ENCODE results near the gene BTBD17.

BTBD17 gene

GRCh38 chr17:74334393-74335039, 27.2 kb downstream of the BTBD17 start:
- TF ChIP-seq CTCF (IDR thresholded peaks at IDR 0.05; ENCODE audit: low read depth, low read length): no peak
- H3K4me3 ChIP-seq (ENCODE audit: low read depth, low read length): no peak overlapping the region

GRCh38 chr17:74332763-74333283, 28.8 kb downstream of the BTBD17 start:
- TF ChIP-seq CTCF (IDR thresholded peaks at IDR 0.05; ENCODE audit: low read depth, low read length): no peak
- no peak overlapping the region for H3K4me3 ChIP-seq (ENCODE audit: low read depth, low read length)

- TF ChIP-seq CTCF (IDR thresholded peaks at IDR 0.05; ENCODE audit: low read depth, low read length): no peak
- H3K4me3 ChIP-seq (ENCODE audit: low read depth, low read length): no peak overlapping the region
Observed at GRCh38 chr17:74332017-74332650, 29.5 kb downstream of the BTBD17 start.

- no peak for TF ChIP-seq CTCF (IDR thresholded peaks at IDR 0.05; ENCODE audit: low read depth, low read length)
- no peak overlapping the region for H3K4me3 ChIP-seq (ENCODE audit: low read depth, low read length)
Observed at GRCh38 chr17:74330446-74330845, 31.2 kb downstream of the BTBD17 start.

- no peak overlapping the region for H3K4me3 ChIP-seq (ENCODE audit: low read depth, low read length)
- no peak for TF ChIP-seq CTCF (IDR thresholded peaks at IDR 0.05; ENCODE audit: low read depth, low read length)
Observed at GRCh38 chr17:74329378-74329777, 32.3 kb downstream of the BTBD17 start.

- H3K4me3 ChIP-seq (ENCODE audit: low read depth, low read length): no peak overlapping the region
- no peak for TF ChIP-seq CTCF (IDR thresholded peaks at IDR 0.05; ENCODE audit: low read depth, low read length)
Observed at GRCh38 chr17:74328487-74328886, 33.2 kb downstream of the BTBD17 start.

GRCh38 chr17:74326506-74326905, 35.2 kb downstream of the BTBD17 start:
- H3K4me3 ChIP-seq (ENCODE audit: low read depth, low read length): no peak overlapping the region
- no peak for TF ChIP-seq CTCF (IDR thresholded peaks at IDR 0.05; ENCODE audit: low read depth, low read length)
